GM12873 (cell line): Measurements from ENCODE around the gene FNBP1L.

Experiments
- CTCF ChIP-seq: IDR thresholded peaks from 2 replicates; pipeline ENCODE4 v1.5.1; 2012; ENCODE audit warnings: low read depth, mild to moderate bottlenecking, moderate library complexity, low read length, control low read depth; ENCODE audit not compliant: insufficient read depth; ENCODE audit errors: missing control alignments

Gene FNBP1L

GRCh38 chr1:93521618-93522017, 73.7 kb downstream of the FNBP1L start:
- TF ChIP-seq CTCF: no peak

GRCh38 chr1:93522721-93523120, 74.8 kb downstream of the FNBP1L start:
- no peak for TF ChIP-seq CTCF

- no peak for TF ChIP-seq CTCF
These were observed 77.5 kb downstream of the FNBP1L start for GRCh38 chr1:93525431-93525830.

- TF ChIP-seq CTCF: no peak
These were observed 78.5 kb downstream of the FNBP1L start for GRCh38 chr1:93526431-93526830.

GRCh38 chr1:93528412-93528811, 80.5 kb downstream of the FNBP1L start:
- no peak for TF ChIP-seq CTCF

GRCh38 chr1:93531193-93531592, 83.3 kb downstream of the FNBP1L start:
- TF ChIP-seq CTCF: no peak

GRCh38 chr1:93532780-93533378, 85.0 kb downstream of the FNBP1L start:
- no peak for TF ChIP-seq CTCF
